Testis (tissue), 3 donors: Measurements from ENCODE around the gene ATMIN. TPM values are rescaled to one million over a fixed set of nuclear protein-coding genes. Genes with fewer than 3 reads are reported as not detected.

Experiments
- DNase-seq: peaks from one replicate; pipeline ENCODE4 v3.0.0-alpha.2; 2019
- H3K27ac ChIP-seq, 2 donors: fragments of 200-600 bp; sonication (generic); one replicate each; pipeline ENCODE4 v1.5.1; 2019
- H3K27me3 ChIP-seq: fragments of 200-600 bp; sonication (generic); one replicate; pipeline ENCODE4 v1.5.1; 2019
- H3K36me3 ChIP-seq: fragments of 200-600 bp; sonication (generic); one replicate; pipeline ENCODE4 v1.5.1; 2017; ENCODE audit warnings: low read depth; ENCODE audit errors: missing control alignments
- H3K4me1 ChIP-seq: fragments of 200-600 bp; sonication (generic); one replicate; pipeline ENCODE4 v1.5.1; 2019
- H3K4me3 ChIP-seq, 2 donors: fragments of 200-600 bp; sonication (generic); one replicate each; pipeline ENCODE4 v1.5.1; 2017 to 2019
- H3K9me3 ChIP-seq: fragments of 200-600 bp; sonication (generic); one replicate; pipeline ENCODE4 v1.5.1; 2017
- CTCF ChIP-seq, 3 experiments: fragments of 450-650 bp in 2 of 3; fragments of 200-600 bp in 1 of 3; sonication (generic) in 1 of 3; IDR thresholded peaks; one replicate each; pipeline ENCODE4 v1.5.1; 2016 to 2019; ENCODE audit warnings: antibody characterized with exemption in 3 of 3, mild to moderate bottlenecking in 2 of 3, moderate library complexity in 1 of 3
- POLR2A ChIP-seq: fragments of 450-650 bp; IDR thresholded peaks from one replicate; pipeline ENCODE4 v1.6.1; 2017; ENCODE audit warnings: antibody characterized with exemption, mild to moderate bottlenecking, moderate library complexity
- WGBS, 2 donors: methylation state at CpG; one replicate each; pipeline ENCODE4 v1.1.5; 2018; 5-methylcytosine and 5-hydroxymethylcytosine counted together
- intact Hi-C: fragments of 100-400 bp; cut with DNase I; formaldehyde crosslinking; loops from one replicate; pipeline ENCODE4 v1.15.1; 2023; ENCODE audit warnings: low total_unique reads
- polyA plus RNA-seq: library from polyadenylated mRNA; stranded (reverse); fragments of 350-450 nt; fragmentation: Illumina TruSeq; extraction: RNeasy Lipid Tissue Mini Kit (QIAGEN cat#74804); gene quantifications from one replicate; pipeline ENCODE4 v1.2.3, GENCODE V29; 2014; ENCODE audit warnings: low read depth, low replicate concordance; ENCODE audit not compliant: insufficient read depth
- total RNA-seq, 2 donors: library from RNA; depleted of rRNA; stranded (reverse); fragments of >200 nt; gene quantifications; one replicate each; pipeline ENCODE4 v1.2.3, GENCODE V29; 2016

ATMIN gene
- total and polyA plus RNA-seq, 3 donors from 2014 or later: 53.6 to 97.3 (median 65.2) TPM

GRCh38 chr16:81000873-81001272 lies 34.8 kb upstream of the ATMIN start:
- Histone ChIP-seq H3K27me3 (no peaks in the 10 kb centered on the region), H3K27ac (no peak overlapping the region), H3K4me1 (peaks cover 14% of the 10 kb centered on the region), H3K9me3 (no peaks in the 10 kb centered on the region), H3K4me3 (no peak overlapping the region), H3K36me3 (no peaks in the 10 kb centered on the region)
- TF ChIP-seq POLR2A (no peak), CTCF (IDR thresholded peaks at IDR 0.05) (no peak)
- no peak for DNase-seq
- intact Hi-C loops: no loop called here
- 93 to 94% methylated on average over 3 of the region's 3 CpGs for WGBS, 2 donors

DNA sequence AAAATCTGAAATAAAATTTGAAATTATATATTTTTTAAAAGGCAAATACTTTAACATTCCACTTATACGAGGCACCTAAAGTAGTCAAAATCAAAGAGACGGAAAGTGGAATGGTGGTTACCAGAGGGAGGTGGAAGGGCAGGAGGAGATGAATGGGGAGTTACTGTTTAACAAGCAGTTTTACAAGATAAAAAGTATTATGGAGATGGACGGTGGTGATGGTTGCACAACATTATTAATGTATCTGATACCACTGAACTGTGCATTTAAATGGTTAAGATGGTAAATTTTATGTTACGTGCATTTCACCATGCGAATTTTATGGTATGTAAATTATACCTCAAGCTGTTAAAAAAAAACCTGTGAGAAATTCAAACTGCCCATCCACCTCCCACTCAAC lies 34.3 kb upstream of the ATMIN start:
- DNase-seq: no peak
- WGBS, 2 donors: 84 to 86% methylated on average over 5 of the region's 5 CpGs
- TF ChIP-seq POLR2A: no peak
- no peak for TF ChIP-seq CTCF (IDR thresholded peaks at IDR 0.05)
- no peak overlapping the region for H3K4me3 ChIP-seq
- no peaks in the 10 kb centered on the region for H3K9me3 ChIP-seq
- H3K27me3 ChIP-seq: no peaks in the 10 kb centered on the region
- intact Hi-C loops: no loop called here
- H3K27ac ChIP-seq: no peak overlapping the region
- peaks cover 15% of the 10 kb centered on the region for H3K4me1 ChIP-seq
- H3K36me3 ChIP-seq: no peaks in the 10 kb centered on the region

DNA sequence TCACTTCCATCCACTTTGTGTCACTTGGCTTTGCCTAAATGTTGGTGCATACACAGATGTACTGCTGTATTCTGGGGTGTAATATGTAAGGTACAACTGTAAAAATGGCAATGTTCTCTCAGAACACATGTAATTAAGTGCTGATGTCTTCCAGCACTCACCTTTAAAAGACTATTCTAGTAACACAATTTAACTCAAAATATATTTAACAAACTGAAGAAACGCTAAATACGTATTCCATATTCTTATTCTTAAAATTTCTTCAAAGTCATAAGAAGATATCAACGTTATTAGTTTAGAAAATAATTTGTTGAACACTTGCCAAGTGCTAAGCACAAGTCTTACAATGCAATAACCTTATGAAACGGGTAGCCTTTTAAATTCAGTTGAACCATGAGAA lies 32.6 kb upstream of the ATMIN start:
- no peaks in the 10 kb centered on the region for H3K27me3 ChIP-seq
- intact Hi-C loops: no loop called here
- no peaks in the 10 kb centered on the region for H3K9me3 ChIP-seq
- no peaks in the 10 kb centered on the region for H3K36me3 ChIP-seq
- H3K27ac ChIP-seq: no peak overlapping the region
- H3K4me3 ChIP-seq: no peak overlapping the region
- TF ChIP-seq CTCF (IDR thresholded peaks at IDR 0.05) (no peak), POLR2A (no peak)
- 63 to 72% methylated on average over 4 of the region's 4 CpGs for WGBS, 2 donors
- DNase-seq: no peak
- peaks cover 15% of the 10 kb centered on the region for H3K4me1 ChIP-seq

DNA sequence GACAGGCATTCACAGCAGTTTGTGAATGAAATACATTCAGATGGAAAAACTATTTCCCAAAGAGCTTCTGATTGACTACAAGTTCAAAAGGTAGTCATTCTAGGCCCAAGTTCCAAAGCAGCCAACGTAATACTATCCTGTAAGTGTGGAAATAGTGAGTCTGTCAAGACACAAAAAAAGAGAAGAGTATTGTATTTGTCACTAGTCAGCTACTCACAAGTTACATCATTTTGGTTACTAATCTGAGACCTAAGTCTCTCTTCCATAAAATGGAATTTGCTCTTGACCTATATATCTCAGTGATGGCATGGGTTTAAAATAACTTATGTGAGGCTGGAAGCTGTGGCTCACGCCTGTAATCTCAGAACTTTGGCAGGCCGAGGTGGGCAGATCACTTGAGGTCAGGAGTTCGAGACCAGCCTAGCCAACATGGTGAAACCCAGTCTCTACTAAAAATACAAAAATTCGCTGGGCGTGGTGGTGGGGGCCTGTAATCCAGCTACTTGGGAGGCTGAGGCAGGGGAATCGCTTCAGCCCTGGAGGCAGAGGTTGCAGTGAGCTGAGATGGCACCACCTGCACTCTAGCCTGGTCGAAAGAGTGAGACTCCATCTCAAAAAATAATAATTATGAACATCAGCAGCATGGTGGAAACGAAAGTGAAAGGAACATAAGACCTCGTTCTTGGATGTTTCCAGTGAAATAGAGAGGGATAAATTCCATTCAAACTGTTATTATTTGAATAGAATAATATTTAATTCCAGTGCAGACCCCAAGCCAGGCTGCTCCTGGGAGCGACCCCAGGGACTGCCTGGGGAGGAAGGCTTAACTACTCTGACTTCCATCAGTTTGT lies 31.8 kb upstream of the ATMIN start:
- WGBS, 2 donors: 52 to 62% methylated on average over 11 of the region's 11 CpGs
- intact Hi-C loops: no loop called here

More for the DNA sequence above, 31.8 kb upstream of the ATMIN start:
- Histone ChIP-seq H3K36me3 (no peaks in the 10 kb centered on the region), H3K9me3 (no peaks in the 10 kb centered on the region), H3K4me3 (no peak overlapping the region), H3K4me1 (peaks cover 15% of the 10 kb centered on the region), H3K27me3 (no peaks in the 10 kb centered on the region), H3K27ac (peak overlapping the region in 1 of 2 donors; percentile 57)
- DNase-seq: no peak
- TF ChIP-seq CTCF (IDR thresholded peaks at IDR 0.05): no peak
- TF ChIP-seq POLR2A: no peak
